OCI-LY1 (cell line): ENCODE measurements around the gene PPHLN1.
A peak's percentile ranks its signal among the peaks of the same experiment; 100 is the strongest.

Experiments used
- H2AFZ ChIP-seq: fragments of 200-600 bp; sonication (generic), shearing (Covaris generic); 2 replicates; pipeline ENCODE4 v1.6.0; 2014; ENCODE audit warnings: antibody characterized with exemption, mild to moderate bottlenecking, low read length
- H3F3A ChIP-seq: fragments of 200-600 bp; sonication (generic), shearing (Covaris generic); 2 replicates; pipeline ENCODE4 v1.6.0; 2014; ENCODE audit warnings: mild to moderate bottlenecking, antibody characterized with exemption, low read length, moderate library complexity; ENCODE audit not compliant: insufficient read depth
- H3K27ac ChIP-seq: fragments of 200-600 bp; sonication (generic); 2 replicates; pipeline ENCODE4 v1.5.1; 2014; ENCODE audit warnings: low read length, mixed run types, mild to moderate bottlenecking, low read depth; ENCODE audit not compliant: poor library complexity, severe bottlenecking
- H3K27me3 ChIP-seq: fragments of 200-600 bp; sonication (generic); 2 replicates; pipeline ENCODE4 v1.6.0; 2014; ENCODE audit warnings: antibody characterized with exemption, mild to moderate bottlenecking, low read length, moderate library complexity; ENCODE audit not compliant: insufficient read depth
- H3K36me3 ChIP-seq: fragments of 200-600 bp; sonication (generic); 2 replicates; pipeline ENCODE4 v1.6.1; 2014; ENCODE audit warnings: mild to moderate bottlenecking, antibody characterized with exemption, low read length, moderate library complexity, mixed read lengths; ENCODE audit not compliant: insufficient read depth
- H3K4me1 ChIP-seq: fragments of 200-600 bp; sonication (generic); 2 replicates; pipeline ENCODE4 v1.5.1; 2014; ENCODE audit warnings: mild to moderate bottlenecking, low read length, moderate library complexity; ENCODE audit not compliant: insufficient read depth, severe bottlenecking
- H3K4me2 ChIP-seq: fragments of 200-600 bp; sonication (generic), shearing (Covaris generic); 2 replicates; pipeline ENCODE4 v1.6.1; 2014; ENCODE audit warnings: low read length
- H3K4me3 ChIP-seq: fragments of 200-600 bp; sonication (generic); 2 replicates; pipeline ENCODE4 v1.5.1; 2014; ENCODE audit warnings: low read length, low read depth, mild to moderate bottlenecking, mixed read lengths; ENCODE audit not compliant: poor library complexity, severe bottlenecking
- H3K79me2 ChIP-seq: fragments of 200-600 bp; shearing (Covaris generic); 2 replicates; pipeline ENCODE4 v1.6.1; 2016; ENCODE audit warnings: mixed run types, low read length, mixed read lengths; ENCODE audit not compliant: insufficient read depth
- H3K9ac ChIP-seq: fragments of 200-600 bp; sonication (generic), shearing (Covaris generic); 2 replicates; pipeline ENCODE4 v1.6.1; 2014; ENCODE audit warnings: mild to moderate bottlenecking, low read length, mixed read lengths
- H3K9me2 ChIP-seq: fragments of 200-600 bp; sonication (generic), shearing (Covaris generic); 2 replicates; pipeline ENCODE4 v1.6.1; 2014; ENCODE audit warnings: low read depth, mild to moderate bottlenecking, low read length, mixed read lengths
- H3K9me3 ChIP-seq: fragments of 200-600 bp; shearing (Covaris generic); 2 replicates; pipeline ENCODE4 v1.6.1; 2014; ENCODE audit warnings: low read length, mixed read lengths
- H4K20me1 ChIP-seq: fragments of 200-600 bp; sonication (generic), shearing (Covaris generic); 2 replicates; pipeline ENCODE4 v1.6.0; 2016; ENCODE audit warnings: mild to moderate bottlenecking, low read length; ENCODE audit not compliant: insufficient read depth
- EZH2 ChIP-seq: fragments of 200-600 bp; sonication (generic), shearing (Covaris generic); IDR thresholded peaks from 2 replicates; pipeline ENCODE4 v1.8.0; 2017; ENCODE audit warnings: borderline replicate concordance, mixed run types, mild to moderate bottlenecking, antibody characterized with exemption, low read length, moderate library complexity, mixed read lengths
- TF ChIP-seq, protein P1 (sequence below): fragments of 200-600 bp; sonication (generic), shearing (Covaris generic); IDR thresholded peaks from 2 replicates; pipeline ENCODE4 v1.5.1; 2017; ENCODE audit warnings: mild to moderate bottlenecking, antibody characterized with exemption, low read length, moderate library complexity, mixed read lengths

Gene PPHLN1

DNA sequence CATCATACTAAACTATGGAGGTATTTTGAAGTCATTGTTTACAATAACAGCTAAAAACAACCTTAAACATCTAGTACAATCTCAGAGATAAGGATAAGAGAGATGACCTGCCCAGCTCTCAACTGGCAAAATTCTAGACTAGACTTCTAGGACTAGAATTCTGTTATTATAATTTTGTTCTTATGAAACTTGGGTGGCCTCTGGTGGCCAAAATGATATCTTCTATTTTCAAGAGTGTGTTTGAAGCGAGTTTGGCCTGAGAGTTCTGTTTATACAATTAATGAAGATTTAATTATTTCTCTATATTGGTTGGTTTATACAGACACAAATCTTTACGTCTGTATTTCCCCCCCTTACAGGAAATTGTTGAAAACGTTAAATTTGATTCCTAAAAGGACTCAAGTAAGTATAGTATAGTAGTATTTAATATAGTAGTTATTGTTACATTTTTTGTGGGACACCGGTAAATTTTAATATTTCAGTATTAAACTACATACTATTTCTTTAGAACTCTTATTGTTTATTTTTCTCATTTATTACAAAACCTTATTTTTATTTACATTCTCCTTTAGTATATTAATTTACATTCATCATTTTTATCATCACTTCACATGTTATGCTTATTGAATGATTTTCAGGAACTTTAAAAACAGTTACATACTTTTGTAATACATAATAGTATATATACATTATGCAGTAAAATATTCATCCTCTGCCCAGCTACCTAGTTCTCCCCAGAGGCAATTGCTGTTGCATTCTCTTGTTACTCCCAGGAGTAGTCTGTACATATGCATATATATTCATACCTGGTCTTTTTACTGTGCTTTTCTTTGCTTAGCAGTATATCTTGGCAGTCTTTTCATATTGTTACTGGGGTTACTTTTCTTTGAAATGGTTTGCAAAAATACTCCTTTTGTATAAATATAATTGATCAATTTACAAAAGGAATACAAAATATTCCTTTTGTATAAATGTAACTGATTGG is 6.6 kb downstream of the PPHLN1 start:
- H3K9me3 ChIP-seq, result no peaks in the 10 kb centered on the region
- H3K4me2 ChIP-seq, result no peak overlapping the region
- no peak overlapping the region for H2AFZ ChIP-seq
- no peaks in the 10 kb centered on the region for H3F3A ChIP-seq
- H3K27ac ChIP-seq, result no peak overlapping the region
- H3K4me3 ChIP-seq, result no peak overlapping the region
- peaks cover 10% of the 10 kb centered on the region; the same call in 1 of the 2 replicates for H4K20me1 ChIP-seq
- no peaks in the 10 kb centered on the region for H3K27me3 ChIP-seq
- no peak for TF ChIP-seq EZH2
- TF ChIP-seq, protein P1, sequence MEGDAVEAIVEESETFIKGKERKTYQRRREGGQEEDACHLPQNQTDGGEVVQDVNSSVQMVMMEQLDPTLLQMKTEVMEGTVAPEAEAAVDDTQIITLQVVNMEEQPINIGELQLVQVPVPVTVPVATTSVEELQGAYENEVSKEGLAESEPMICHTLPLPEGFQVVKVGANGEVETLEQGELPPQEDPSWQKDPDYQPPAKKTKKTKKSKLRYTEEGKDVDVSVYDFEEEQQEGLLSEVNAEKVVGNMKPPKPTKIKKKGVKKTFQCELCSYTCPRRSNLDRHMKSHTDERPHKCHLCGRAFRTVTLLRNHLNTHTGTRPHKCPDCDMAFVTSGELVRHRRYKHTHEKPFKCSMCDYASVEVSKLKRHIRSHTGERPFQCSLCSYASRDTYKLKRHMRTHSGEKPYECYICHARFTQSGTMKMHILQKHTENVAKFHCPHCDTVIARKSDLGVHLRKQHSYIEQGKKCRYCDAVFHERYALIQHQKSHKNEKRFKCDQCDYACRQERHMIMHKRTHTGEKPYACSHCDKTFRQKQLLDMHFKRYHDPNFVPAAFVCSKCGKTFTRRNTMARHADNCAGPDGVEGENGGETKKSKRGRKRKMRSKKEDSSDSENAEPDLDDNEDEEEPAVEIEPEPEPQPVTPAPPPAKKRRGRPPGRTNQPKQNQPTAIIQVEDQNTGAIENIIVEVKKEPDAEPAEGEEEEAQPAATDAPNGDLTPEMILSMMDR, result peak; percentile 59; the same call in 1 of the 2 replicates
- peaks cover 81% of the 10 kb centered on the region for H3K79me2 ChIP-seq
- peaks cover 40% of the 10 kb centered on the region for H3K4me1 ChIP-seq
- no peaks in the 10 kb centered on the region for H3K9me2 ChIP-seq
- no peak overlapping the region for H3K9ac ChIP-seq
- peaks cover 16% of the 10 kb centered on the region for H3K36me3 ChIP-seq

GRCh38 chr12:42336286-42336685 is 10.3 kb downstream of the PPHLN1 start:
- peaks cover 73% of the 10 kb centered on the region for H3K79me2 ChIP-seq
- H3K4me2 ChIP-seq, result no peak overlapping the region
- H4K20me1 ChIP-seq, result peaks cover 10% of the 10 kb centered on the region; the same call in 1 of the 2 replicates
- TF ChIP-seq, protein P1, result no peak
- TF ChIP-seq EZH2, result no peak
- H3K4me3 ChIP-seq, result no peak overlapping the region
- no peaks in the 10 kb centered on the region for H3K9me2 ChIP-seq
- H3K27me3 ChIP-seq, result no peaks in the 10 kb centered on the region
- no peak overlapping the region for H3K9ac ChIP-seq
- no peaks in the 10 kb centered on the region for H3K9me3 ChIP-seq
- H3F3A ChIP-seq, result no peaks in the 10 kb centered on the region
- H3K27ac ChIP-seq, result no peak overlapping the region
- no peak overlapping the region for H2AFZ ChIP-seq
- peaks cover 42% of the 10 kb centered on the region for H3K36me3 ChIP-seq
- peaks cover 11% of the 10 kb centered on the region for H3K4me1 ChIP-seq

DNA sequence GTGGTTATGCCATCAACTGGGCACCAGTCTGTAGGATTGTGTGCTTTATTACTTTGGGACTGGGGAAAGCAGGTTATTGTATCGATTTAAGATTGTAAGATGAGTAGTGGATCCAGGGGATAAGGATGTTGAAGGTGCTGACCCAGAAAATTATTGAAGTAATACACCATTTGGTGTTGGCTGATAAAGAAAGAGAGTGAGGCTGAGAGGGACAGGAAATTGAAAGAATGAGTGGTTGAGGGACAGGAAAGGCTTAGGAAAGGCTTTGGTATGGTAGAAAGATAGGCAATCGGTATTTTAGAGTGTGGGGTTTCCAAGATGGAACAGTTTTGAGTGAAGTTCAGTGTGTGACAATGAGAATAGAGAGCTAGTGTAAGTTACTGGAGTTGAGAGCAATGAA is 12.3 kb downstream of the PPHLN1 start:
- Histone ChIP-seq H3K36me3 (peaks cover 53% of the 10 kb centered on the region), H2AFZ (no peak overlapping the region), H3K9ac (no peak overlapping the region), H3K27me3 (no peaks in the 10 kb centered on the region), H3K79me2 (peaks cover 65% of the 10 kb centered on the region), H3K9me2 (no peaks in the 10 kb centered on the region), H3K27ac (no peak overlapping the region), H3K4me3 (no peak overlapping the region), H4K20me1 (0 out of 2 replicates have a peak, but pooled peaks cover 6% of the 10 kb centered on the region), H3F3A (no peaks in the 10 kb centered on the region), H3K4me1 (peaks cover 4% of the 10 kb centered on the region), H3K9me3 (no peaks in the 10 kb centered on the region), H3K4me2 (no peak overlapping the region)
- TF ChIP-seq, protein P1, result no peak
- TF ChIP-seq EZH2, result no peak
